Fibroblast of lung (primary cell): ENCODE results near the gene KCNT1. TPM values are rescaled to one million over a fixed set of nuclear protein-coding genes. Genes with fewer than 3 reads are reported as not detected.

Experiments used
- DNase-seq, 2 donors: peaks; one replicate each; pipeline versions ENCODE4 v3.0.0 to v3.0.0-alpha.2; 2010; ENCODE audit warnings: low read depth in 2 of 2
- H2AFZ ChIP-seq: 2 replicates; pipeline ENCODE4 v1.5.1; 2012; ENCODE audit warnings: low read length, control low read depth, inconsistent platforms
- H3K27ac ChIP-seq: 2 replicates; pipeline ENCODE4 v1.5.1; 2011; ENCODE audit warnings: low read length, control low read depth; ENCODE audit not compliant: insufficient read depth
- H3K27me3 ChIP-seq: 2 replicates; pipeline ENCODE4 v1.5.1; 2011; ENCODE audit warnings: mild to moderate bottlenecking, low read length; ENCODE audit not compliant: control insufficient read depth, insufficient read depth
- H3K36me3 ChIP-seq: 2 replicates; pipeline ENCODE4 v1.5.1; 2011; ENCODE audit warnings: low read length; ENCODE audit not compliant: control insufficient read depth, insufficient read depth
- H3K4me1 ChIP-seq: 2 replicates; pipeline ENCODE4 v1.5.1; 2011; ENCODE audit warnings: low read length; ENCODE audit not compliant: control insufficient read depth, insufficient read depth; ENCODE audit errors: extremely low read depth
- H3K4me2 ChIP-seq: 2 replicates; pipeline ENCODE4 v1.5.1; 2011; ENCODE audit warnings: low read length, control low read depth; ENCODE audit not compliant: insufficient read depth; ENCODE audit errors: extremely low read depth
- H3K4me3 ChIP-seq, 4 experiments: fragments of 200-600 bp in 1 of 4; sonication (generic) in 1 of 4; replicated peaks in 1 of 4; 2 replicates each; pipeline ENCODE4 v1.5.1; 2011 to 2016; ENCODE audit warnings: low read length in 4 of 4, low read depth in 3 of 4, mild to moderate bottlenecking in 3 of 4, control low read depth in 2 of 4, inconsistent platforms in 1 of 4, mixed read lengths in 1 of 4; ENCODE audit not compliant: insufficient read depth in 1 of 4; ENCODE audit errors: control extremely low read depth in 1 of 4
- H3K79me2 ChIP-seq: 2 replicates; pipeline ENCODE4 v1.5.1; 2012; ENCODE audit warnings: mild to moderate bottlenecking, low read length, inconsistent platforms; ENCODE audit not compliant: control insufficient read depth, insufficient read depth
- H3K9ac ChIP-seq: 2 replicates; pipeline ENCODE4 v1.5.1; 2011; ENCODE audit warnings: mild to moderate bottlenecking, low read length, control low read depth; ENCODE audit not compliant: insufficient read depth
- H3K9me3 ChIP-seq: 2 replicates; pipeline ENCODE4 v1.5.1; 2012; ENCODE audit warnings: low read depth, low read length; ENCODE audit not compliant: control insufficient read depth, insufficient read depth
- H4K20me1 ChIP-seq: 2 replicates; pipeline ENCODE4 v1.5.1; 2011; ENCODE audit warnings: low read length; ENCODE audit not compliant: control insufficient read depth, insufficient read depth; ENCODE audit errors: extremely low read depth
- CTCF ChIP-seq, 2 donors: IDR thresholded peaks in 1 of 2; conservative IDR thresholded peaks in 1 of 2; 1 replicate in 1 of 2; 2 replicates in 1 of 2; pipeline ENCODE4 v1.5.1; 2011 to 2012; ENCODE audit warnings: low read length in 2 of 2, control low read depth in 1 of 2, inconsistent platforms in 1 of 2, low read depth in 1 of 2, mild to moderate bottlenecking in 1 of 2
- EZH2 ChIP-seq: IDR thresholded peaks from 2 replicates; pipeline ENCODE4 v1.5.1; 2012; ENCODE audit warnings: low read length, control low read depth, mild to moderate bottlenecking; ENCODE audit errors: missing control alignments
- polyA plus RNA-seq, 2 donors: library from polyadenylated mRNA; depleted of rRNA in 1 of 2; stranded (reverse) in 1 of 2; unstranded in 1 of 2; fragments of >200 nt; gene quantifications; 2 replicates each; pipeline ENCODE4 v1.2.1, GENCODE V29; 2011 to 2012; ENCODE audit warnings: missing spikeins in 1 of 2
- total RNA-seq: library from RNA; depleted of rRNA; stranded (reverse); fragments of >200 nt; gene quantifications from 2 replicates; pipeline ENCODE4 v1.2.1, GENCODE V29; 2014

KCNT1 gene
- total and polyA plus RNA-seq, 2 donors (not counting 1 experiment from before 2014, with no cell fraction given): not detected

- no peak for TF ChIP-seq CTCF (conservative IDR thresholded peaks at IDR 0.05 in 1 of 2, IDR thresholded peaks at IDR 0.05 in 1 of 2; ENCODE audit: low read depth in 1 of 2, low read length in 2 of 2)
- TF ChIP-seq EZH2: no peak
- Histone ChIP-seq H4K20me1 (no peaks in the 10 kb centered on the region), H3K9me3 (no peaks in the 10 kb centered on the region)
Observed at GRCh38 chr9:135761845-135762168, 59.8 kb downstream of the KCNT1 start.

GRCh38 chr9:135762921-135763320 lies 60.9 kb downstream of the KCNT1 start:
- Histone ChIP-seq H3K4me3 (no peak overlapping the region), H3K4me2 (no peak overlapping the region), H2AFZ (no peak overlapping the region), H3K27ac (no peak overlapping the region), H3K79me2 (no peaks in the 10 kb centered on the region), H3K9ac (no peak overlapping the region), H3K4me1 (no peaks in the 10 kb centered on the region), H3K36me3 (no peaks in the 10 kb centered on the region), H3K27me3 (no peaks in the 10 kb centered on the region), H4K20me1 (no peaks in the 10 kb centered on the region), H3K9me3 (no peaks in the 10 kb centered on the region)
- no peak for DNase-seq
- TF ChIP-seq EZH2 (no peak), CTCF (conservative IDR thresholded peaks at IDR 0.05 in 1 of 2, IDR thresholded peaks at IDR 0.05 in 1 of 2; ENCODE audit: low read depth in 1 of 2, low read length in 2 of 2) (no peak)

More at GRCh38 chr9:135761845-135762168, 59.8 kb downstream of the KCNT1 start:
- H3K27ac ChIP-seq: no peak overlapping the region
- no peaks in the 10 kb centered on the region for H3K36me3 ChIP-seq
- no peak overlapping the region for H3K4me2 ChIP-seq
- no peaks in the 10 kb centered on the region for H3K4me1 ChIP-seq
- no peaks in the 10 kb centered on the region for H3K79me2 ChIP-seq
- H2AFZ ChIP-seq: no peak overlapping the region
- H3K27me3 ChIP-seq: no peaks in the 10 kb centered on the region
- DNase-seq: no peak
- no peak overlapping the region for H3K9ac ChIP-seq
- H3K4me3 ChIP-seq: no peak overlapping the region

- TF ChIP-seq EZH2 (no peak), CTCF (conservative IDR thresholded peaks at IDR 0.05 in 1 of 2, IDR thresholded peaks at IDR 0.05 in 1 of 2; ENCODE audit: low read depth in 1 of 2, low read length in 2 of 2) (no peak)
- no peaks in the 10 kb centered on the region for H3K36me3 ChIP-seq
Observed at GRCh38 chr9:135763716-135764446, 61.9 kb downstream of the KCNT1 start.

More at GRCh38 chr9:135763716-135764446, 61.9 kb downstream of the KCNT1 start:
- Histone ChIP-seq H4K20me1 (no peaks in the 10 kb centered on the region), H3K27ac (no peak overlapping the region), H3K27me3 (no peaks in the 10 kb centered on the region), H3K4me2 (no peak overlapping the region), H3K79me2 (no peaks in the 10 kb centered on the region), H3K9me3 (no peaks in the 10 kb centered on the region), H3K9ac (no peak overlapping the region), H2AFZ (no peak overlapping the region), H3K4me3 (no peak overlapping the region), H3K4me1 (no peaks in the 10 kb centered on the region)
- no peak for DNase-seq
